ENCODE measurements around the gene GPR22.

GPR22 gene

DNA sequence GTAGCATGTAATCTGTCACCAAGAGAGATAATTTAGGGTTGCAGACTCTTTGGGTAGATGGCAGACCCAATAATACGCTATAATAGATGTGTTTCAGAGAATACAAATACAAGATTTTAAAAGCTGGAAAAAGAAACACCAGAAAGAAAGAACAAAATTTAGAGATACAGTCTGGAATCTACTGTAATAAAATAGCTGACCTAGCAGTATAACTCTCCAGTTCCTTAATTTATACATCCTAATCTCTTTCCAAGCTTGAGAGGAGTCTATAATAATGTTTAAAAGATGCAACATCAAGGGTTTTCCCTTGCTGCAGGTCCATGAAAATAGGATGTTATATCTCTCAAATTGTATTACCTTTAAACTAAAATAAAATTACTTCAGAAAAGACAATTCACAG is 27.2 kb upstream of the GPR22 start:
- Histone ChIP-seq H3K36me3 (replicated peaks; ENCODE audit: low read depth, low read length) (no peaks in the 10 kb centered on the region), H3K4me2 (ENCODE audit: low read length) (no peak overlapping the region), H4K20me1 (ENCODE audit: insufficient read depth, low read length) (no peaks in the 10 kb centered on the region), H3K9me3 (ENCODE audit: insufficient read depth, low read length) (no peaks in the 10 kb centered on the region), H3K27ac (ENCODE audit: low read length) (no peak overlapping the region), H3K79me2 (ENCODE audit: low read length) (no peaks in the 10 kb centered on the region), H2AFZ (ENCODE audit: low read depth, low read length) (no peak overlapping the region), H3K4me3 (ENCODE audit: low read length) (no peak overlapping the region), H3K9ac (ENCODE audit: low read length) (no peak overlapping the region), H3K4me1 (ENCODE audit: low read length) (no peaks in the 10 kb centered on the region), H3K27me3 (ENCODE audit: low read depth, low read length) (no peaks in the 10 kb centered on the region)
- no peak for TF ChIP-seq EZH2phosphoT487 (IDR thresholded peaks at IDR 0.05; ENCODE audit: low read depth)
- TF ChIP-seq CTCF (IDR thresholded peaks at IDR 0.05; ENCODE audit: low read depth, low read length): no peak

- H4K20me1 ChIP-seq (ENCODE audit: insufficient read depth, low read length): no peaks in the 10 kb centered on the region
- no peak overlapping the region for H3K27ac ChIP-seq (ENCODE audit: low read length)
- H3K9ac ChIP-seq (ENCODE audit: low read length): no peak overlapping the region
- TF ChIP-seq CTCF (IDR thresholded peaks at IDR 0.05; ENCODE audit: low read depth, low read length) (no peak), EZH2phosphoT487 (IDR thresholded peaks at IDR 0.05; ENCODE audit: low read depth) (no peak)
- no peak overlapping the region for H3K4me3 ChIP-seq (ENCODE audit: low read length)
- no peaks in the 10 kb centered on the region for H3K36me3 ChIP-seq (replicated peaks; ENCODE audit: low read depth, low read length)
- H3K4me2 ChIP-seq (ENCODE audit: low read length): no peak overlapping the region
- H2AFZ ChIP-seq (ENCODE audit: low read depth, low read length): no peak overlapping the region
- no peaks in the 10 kb centered on the region for H3K27me3 ChIP-seq (ENCODE audit: low read depth, low read length)
- H3K4me1 ChIP-seq (ENCODE audit: low read length): no peaks in the 10 kb centered on the region
- H3K79me2 ChIP-seq (ENCODE audit: low read length): no peaks in the 10 kb centered on the region
- no peaks in the 10 kb centered on the region for H3K9me3 ChIP-seq (ENCODE audit: insufficient read depth, low read length)
These were observed 23.3 kb upstream of the GPR22 start for GRCh38 chr7:107446531-107446930.

DNA sequence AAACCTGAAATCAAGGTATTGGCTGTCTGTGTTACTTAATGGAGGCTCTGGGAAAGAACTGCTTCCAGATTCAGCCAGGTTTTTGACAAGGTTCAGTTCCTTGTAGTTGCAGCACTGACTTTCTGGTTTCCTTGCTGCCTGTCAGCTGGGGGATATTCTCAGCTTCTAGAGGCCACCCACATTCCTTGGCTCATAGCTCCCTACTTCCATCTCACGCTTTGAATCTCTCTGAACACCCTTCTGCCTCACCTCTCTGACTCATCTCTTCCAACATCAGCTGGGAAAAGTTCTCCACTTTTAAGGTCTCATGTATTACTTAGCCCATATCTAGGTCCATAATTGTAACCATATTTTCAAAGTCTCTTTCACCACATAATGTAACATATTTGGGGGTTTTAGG is 22.9 kb upstream of the GPR22 start:
- Histone ChIP-seq H3K4me2 (ENCODE audit: low read length) (no peak overlapping the region), H3K27me3 (ENCODE audit: low read depth, low read length) (no peaks in the 10 kb centered on the region), H3K4me1 (ENCODE audit: low read length) (no peaks in the 10 kb centered on the region), H3K79me2 (ENCODE audit: low read length) (no peaks in the 10 kb centered on the region), H4K20me1 (ENCODE audit: insufficient read depth, low read length) (no peaks in the 10 kb centered on the region), H3K9ac (ENCODE audit: low read length) (no peak overlapping the region), H3K4me3 (ENCODE audit: low read length) (no peak overlapping the region), H3K27ac (ENCODE audit: low read length) (no peak overlapping the region), H3K36me3 (replicated peaks; ENCODE audit: low read depth, low read length) (no peaks in the 10 kb centered on the region), H3K9me3 (ENCODE audit: insufficient read depth, low read length) (no peaks in the 10 kb centered on the region), H2AFZ (ENCODE audit: low read depth, low read length) (no peak overlapping the region)
- TF ChIP-seq EZH2phosphoT487 (IDR thresholded peaks at IDR 0.05; ENCODE audit: low read depth) (no peak), CTCF (IDR thresholded peaks at IDR 0.05; ENCODE audit: low read depth, low read length) (no peak)

DNA sequence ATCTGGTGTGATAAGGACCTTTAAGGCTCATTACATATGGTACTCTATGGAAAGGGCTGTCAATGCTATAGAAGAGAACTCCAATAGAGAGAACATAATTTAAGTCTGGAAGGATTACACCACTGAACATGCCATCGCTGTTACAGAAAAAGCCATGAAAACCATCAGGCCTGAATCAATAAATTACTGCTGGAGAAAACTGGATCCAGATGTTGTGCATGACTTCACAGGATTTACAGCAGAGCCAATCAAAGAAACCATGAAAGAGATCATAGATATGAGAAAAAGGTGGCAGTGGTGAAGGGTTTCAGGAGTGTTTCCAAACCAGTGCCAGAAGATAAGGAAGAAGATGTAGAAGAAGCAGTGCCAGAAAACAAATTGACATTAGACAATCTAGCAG is 18.9 kb upstream of the GPR22 start:
- Histone ChIP-seq H3K27ac (ENCODE audit: low read length) (no peak overlapping the region), H3K9me3 (ENCODE audit: insufficient read depth, low read length) (no peaks in the 10 kb centered on the region), H2AFZ (ENCODE audit: low read depth, low read length) (no peak overlapping the region), H3K9ac (ENCODE audit: low read length) (no peak overlapping the region), H3K36me3 (replicated peaks; ENCODE audit: low read depth, low read length) (no peaks in the 10 kb centered on the region), H3K4me2 (ENCODE audit: low read length) (no peak overlapping the region), H3K79me2 (ENCODE audit: low read length) (no peaks in the 10 kb centered on the region), H3K4me3 (ENCODE audit: low read length) (no peak overlapping the region), H4K20me1 (ENCODE audit: insufficient read depth, low read length) (no peaks in the 10 kb centered on the region), H3K27me3 (ENCODE audit: low read depth, low read length) (no peaks in the 10 kb centered on the region), H3K4me1 (ENCODE audit: low read length) (no peaks in the 10 kb centered on the region)
- TF ChIP-seq EZH2phosphoT487 (IDR thresholded peaks at IDR 0.05; ENCODE audit: low read depth): no peak
- TF ChIP-seq CTCF (IDR thresholded peaks at IDR 0.05; ENCODE audit: low read depth, low read length): no peak

Measured in OCI-LY3 (cell line).